Measurements from ENCODE around the gene C1orf21.

The C1orf21 gene

DNA sequence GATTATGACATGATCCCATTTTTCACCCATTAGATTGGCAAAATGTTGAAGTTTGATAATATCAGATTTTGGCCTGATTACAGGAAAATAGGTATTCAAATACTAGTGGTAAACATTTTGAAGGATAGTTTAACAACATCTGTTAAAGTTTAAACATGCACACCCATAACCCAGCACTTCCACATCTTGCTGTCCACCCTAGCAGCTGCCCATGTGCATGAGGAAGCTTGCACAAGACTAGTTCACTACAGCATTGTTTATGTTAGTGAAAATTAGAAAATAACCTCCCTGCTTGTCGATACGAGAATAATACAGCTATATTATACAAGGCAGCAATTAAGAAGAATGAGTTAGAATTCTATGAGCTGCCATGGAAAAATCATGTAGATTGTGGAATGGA, 127.6 kb downstream of the C1orf21 start:
- H2BK15ac ChIP-seq (replicated peaks; ENCODE audit: low read depth), result no peak overlapping the region
- H3K4ac ChIP-seq (ENCODE audit: low read depth, low read length), result no peak overlapping the region
- no peaks in the 10 kb centered on the region for H3K4me1 ChIP-seq (ENCODE audit: control insufficient read depth, low read depth, low read length)
- no peak for DNase-seq
- no peaks in the 10 kb centered on the region for H3K79me2 ChIP-seq (ENCODE audit: control insufficient read depth, insufficient read depth, low read length)
- no peak overlapping the region for H3K18ac ChIP-seq (ENCODE audit: low read length)
- H3K79me1 ChIP-seq (ENCODE audit: low read length), result no peaks in the 10 kb centered on the region
- no peak overlapping the region for H2BK5ac ChIP-seq (ENCODE audit: low read length)
- no peak overlapping the region for H3K27ac ChIP-seq (ENCODE audit: low read depth, low read length)
- H3K23ac ChIP-seq (ENCODE audit: low read length), result no peak overlapping the region
- H2AK5ac ChIP-seq (ENCODE audit: low read length), result no peak overlapping the region
- H3K9ac ChIP-seq (ENCODE audit: low read length), result no peak overlapping the region
- H4K8ac ChIP-seq (ENCODE audit: low read depth, low read length), result no peak overlapping the region
- no peak overlapping the region for H3K4me3 ChIP-seq (ENCODE audit: low read length)
- H4K5ac ChIP-seq (ENCODE audit: low read length), result no peak overlapping the region
- no peaks in the 10 kb centered on the region for H3K27me3 ChIP-seq (ENCODE audit: insufficient read depth, low read length, poor library complexity)
- no peaks in the 10 kb centered on the region for H3K36me3 ChIP-seq (ENCODE audit: control insufficient read depth, insufficient read depth, low read length)
- no peak overlapping the region for H3K56ac ChIP-seq (ENCODE audit: low read length)
- no CpG with 5 or more reads among the region's 2 CpGs for WGBS (ENCODE audit: extremely low coverage, insufficient coverage, low lambda C conversion rate)
- H2BK120ac ChIP-seq (ENCODE audit: low read depth, low read length), result no peak overlapping the region
- H3K4me2 ChIP-seq (ENCODE audit: low read length), result no peak overlapping the region

DNA sequence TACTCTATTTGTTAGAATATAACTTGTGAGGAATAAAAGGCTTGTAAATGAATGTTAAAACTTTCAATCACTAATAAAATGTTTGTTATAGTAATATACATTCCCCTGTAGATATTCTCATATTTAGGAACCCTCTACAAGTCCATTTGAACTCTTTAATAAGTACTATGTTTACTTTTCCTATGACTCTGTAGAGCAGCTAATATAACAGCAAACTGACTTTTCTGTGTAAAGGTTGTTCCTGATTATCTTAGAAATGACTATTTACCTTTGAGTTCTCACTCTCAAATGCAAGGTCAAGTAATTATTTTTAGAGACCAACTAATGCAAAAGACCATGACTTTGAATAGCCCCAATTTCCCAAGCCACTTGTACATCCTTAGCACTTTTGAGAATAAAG, 130.3 kb downstream of the C1orf21 start:
- no peak overlapping the region for H3K23ac ChIP-seq (ENCODE audit: low read length)
- H2AK5ac ChIP-seq (ENCODE audit: low read length), result no peak overlapping the region
- no peak overlapping the region for H3K9ac ChIP-seq (ENCODE audit: low read length)
- H3K56ac ChIP-seq (ENCODE audit: low read length), result no peak overlapping the region
- H3K4me1 ChIP-seq (ENCODE audit: control insufficient read depth, low read depth, low read length), result no peaks in the 10 kb centered on the region
- H3K27me3 ChIP-seq (ENCODE audit: insufficient read depth, low read length, poor library complexity), result no peaks in the 10 kb centered on the region
- no peaks in the 10 kb centered on the region for H3K79me1 ChIP-seq (ENCODE audit: low read length)
- no peak overlapping the region for H2BK120ac ChIP-seq (ENCODE audit: low read depth, low read length)
- no peaks in the 10 kb centered on the region for H3K79me2 ChIP-seq (ENCODE audit: control insufficient read depth, insufficient read depth, low read length)
- no peak overlapping the region for H3K4me2 ChIP-seq (ENCODE audit: low read length)
- H3K36me3 ChIP-seq (ENCODE audit: control insufficient read depth, insufficient read depth, low read length), result no peaks in the 10 kb centered on the region
- H4K8ac ChIP-seq (ENCODE audit: low read depth, low read length), result no peak overlapping the region
- H2BK15ac ChIP-seq (replicated peaks; ENCODE audit: low read depth), result no peak overlapping the region
- H3K18ac ChIP-seq (ENCODE audit: low read length), result no peak overlapping the region
- H3K4me3 ChIP-seq (ENCODE audit: low read length), result no peak overlapping the region
- no peak for DNase-seq
- no peak overlapping the region for H4K5ac ChIP-seq (ENCODE audit: low read length)
- H3K27ac ChIP-seq (ENCODE audit: low read depth, low read length), result no peak overlapping the region
- H3K4ac ChIP-seq (ENCODE audit: low read depth, low read length), result no peak overlapping the region
- no peak overlapping the region for H2BK5ac ChIP-seq (ENCODE audit: low read length)

DNA sequence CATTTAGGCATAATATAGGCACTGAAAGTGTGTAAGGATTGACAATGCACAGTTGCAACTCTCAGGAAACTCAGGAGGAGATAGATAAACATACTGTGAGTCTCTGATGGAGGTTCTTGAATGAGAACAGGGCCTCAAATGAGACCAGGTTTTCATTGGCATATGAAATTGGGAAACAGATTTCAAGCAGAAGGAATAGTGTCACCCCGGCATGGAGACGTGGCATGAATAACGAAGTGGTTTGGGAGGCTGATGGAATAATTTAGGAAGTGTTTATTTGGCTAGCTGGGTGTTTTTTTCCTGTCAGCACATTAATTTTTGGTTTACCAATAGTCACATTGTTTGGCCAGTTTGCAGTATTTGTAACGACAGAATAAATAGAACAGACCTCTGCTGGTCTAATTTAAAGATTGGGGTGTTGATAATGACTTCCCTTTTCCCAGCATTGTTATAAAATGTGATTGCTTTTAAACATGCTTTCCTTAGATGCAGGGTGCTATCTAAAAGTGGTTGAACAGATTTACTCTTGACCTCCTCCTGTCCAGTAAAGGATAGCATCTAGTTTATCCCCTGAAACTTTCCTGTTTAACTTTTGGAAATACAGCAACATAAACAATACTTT, 132.0 kb downstream of the C1orf21 start:
- Histone ChIP-seq H3K27me3 (ENCODE audit: insufficient read depth, low read length, poor library complexity) (no peaks in the 10 kb centered on the region), H3K4ac (ENCODE audit: low read depth, low read length) (no peak overlapping the region), H3K56ac (ENCODE audit: low read length) (no peak overlapping the region), H2BK5ac (ENCODE audit: low read length) (no peak overlapping the region), H3K18ac (ENCODE audit: low read length) (no peak overlapping the region), H3K4me1 (ENCODE audit: control insufficient read depth, low read depth, low read length) (no peaks in the 10 kb centered on the region), H2AK5ac (ENCODE audit: low read length) (no peak overlapping the region), H3K4me3 (ENCODE audit: low read length) (no peak overlapping the region), H3K23ac (ENCODE audit: low read length) (no peak overlapping the region), H3K79me2 (ENCODE audit: control insufficient read depth, insufficient read depth, low read length) (no peaks in the 10 kb centered on the region), H2BK15ac (replicated peaks; ENCODE audit: low read depth) (no peak overlapping the region), H3K36me3 (ENCODE audit: control insufficient read depth, insufficient read depth, low read length) (no peaks in the 10 kb centered on the region), H2BK120ac (ENCODE audit: low read depth, low read length) (no peak overlapping the region), H4K8ac (ENCODE audit: low read depth, low read length) (no peak overlapping the region), H3K4me2 (ENCODE audit: low read length) (no peak overlapping the region), H3K79me1 (ENCODE audit: low read length) (no peaks in the 10 kb centered on the region), H3K9ac (ENCODE audit: low read length) (no peak overlapping the region), H3K27ac (ENCODE audit: low read depth, low read length) (no peak overlapping the region), H4K5ac (ENCODE audit: low read length) (no peak overlapping the region)
- no CpG with 5 or more reads among the region's 4 CpGs for WGBS (ENCODE audit: extremely low coverage, insufficient coverage, low lambda C conversion rate)
- DNase-seq, result no peak

DNA sequence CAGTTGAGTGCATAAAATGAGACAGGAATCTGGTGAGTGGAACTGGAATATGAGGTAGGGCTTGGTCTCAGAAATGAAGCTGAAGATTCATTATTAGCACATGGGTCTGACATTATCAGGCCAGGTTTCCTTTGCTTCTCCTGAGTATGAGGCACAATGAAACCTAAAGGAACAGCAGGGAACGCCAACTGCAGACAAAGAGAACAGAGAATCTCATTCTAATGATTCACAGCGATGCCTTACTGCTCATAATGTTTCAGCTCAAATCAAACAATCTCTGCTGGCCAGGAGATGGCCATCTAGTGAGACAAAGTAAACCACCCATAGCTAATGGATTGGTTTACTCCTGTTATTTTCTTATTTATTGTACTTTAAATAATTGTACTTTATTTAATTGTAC, 133.5 kb downstream of the C1orf21 start:
- no peak overlapping the region for H3K18ac ChIP-seq (ENCODE audit: low read length)

DNA sequence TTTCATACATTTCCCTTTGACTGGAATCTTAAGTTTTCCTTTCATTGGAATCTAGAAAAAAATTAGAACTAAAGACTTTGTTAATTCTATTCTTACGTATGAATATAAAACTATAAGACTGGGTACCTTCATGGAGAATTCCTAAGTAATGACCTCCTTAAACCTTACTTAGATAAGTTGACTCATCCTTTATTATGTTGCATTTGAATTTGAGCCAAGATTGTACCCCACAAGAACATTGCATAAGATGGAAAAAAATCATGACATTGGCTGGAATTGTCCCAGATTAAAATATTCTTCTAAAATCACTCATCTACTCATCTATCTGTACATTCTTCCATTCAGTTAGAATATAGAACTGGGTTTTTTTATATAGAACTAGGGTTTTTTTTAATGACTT, 137.4 kb downstream of the C1orf21 start:
- no CpG with 5 or more reads among the region's 1 CpG for whole genome bisulfite sequencing (ENCODE audit: extremely low coverage, insufficient coverage, low lambda C conversion rate)

More for the DNA sequence above, 133.5 kb downstream of the C1orf21 start:
- peak; percentile 10 for DNase-seq
- no peak overlapping the region for H3K23ac ChIP-seq (ENCODE audit: low read length)
- H3K79me1 ChIP-seq (ENCODE audit: low read length), result no peaks in the 10 kb centered on the region
- no peak overlapping the region for H2BK120ac ChIP-seq (ENCODE audit: low read depth, low read length)
- H3K56ac ChIP-seq (ENCODE audit: low read length), result no peak overlapping the region
- H3K79me2 ChIP-seq (ENCODE audit: control insufficient read depth, insufficient read depth, low read length), result no peaks in the 10 kb centered on the region
- no peaks in the 10 kb centered on the region for H3K27me3 ChIP-seq (ENCODE audit: insufficient read depth, low read length, poor library complexity)
- no peak overlapping the region for H2AK5ac ChIP-seq (ENCODE audit: low read length)
- no peak overlapping the region for H3K9ac ChIP-seq (ENCODE audit: low read length)
- no peak overlapping the region for H4K8ac ChIP-seq (ENCODE audit: low read depth, low read length)
- H3K36me3 ChIP-seq (ENCODE audit: control insufficient read depth, insufficient read depth, low read length), result no peaks in the 10 kb centered on the region
- no peak overlapping the region for H3K27ac ChIP-seq (ENCODE audit: low read depth, low read length)
- no CpG with 5 or more reads among the region's 2 CpGs for WGBS (ENCODE audit: extremely low coverage, insufficient coverage, low lambda C conversion rate)
- H4K5ac ChIP-seq (ENCODE audit: low read length), result no peak overlapping the region
- no peak overlapping the region for H3K4me2 ChIP-seq (ENCODE audit: low read length)
- no peak overlapping the region for H3K4ac ChIP-seq (ENCODE audit: low read depth, low read length)
- H2BK15ac ChIP-seq (replicated peaks; ENCODE audit: low read depth), result no peak overlapping the region
- no peak overlapping the region for H2BK5ac ChIP-seq (ENCODE audit: low read length)
- no peak overlapping the region for H3K4me3 ChIP-seq (ENCODE audit: low read length)
- H3K4me1 ChIP-seq (ENCODE audit: control insufficient read depth, low read depth, low read length), result no peaks in the 10 kb centered on the region

DNA sequence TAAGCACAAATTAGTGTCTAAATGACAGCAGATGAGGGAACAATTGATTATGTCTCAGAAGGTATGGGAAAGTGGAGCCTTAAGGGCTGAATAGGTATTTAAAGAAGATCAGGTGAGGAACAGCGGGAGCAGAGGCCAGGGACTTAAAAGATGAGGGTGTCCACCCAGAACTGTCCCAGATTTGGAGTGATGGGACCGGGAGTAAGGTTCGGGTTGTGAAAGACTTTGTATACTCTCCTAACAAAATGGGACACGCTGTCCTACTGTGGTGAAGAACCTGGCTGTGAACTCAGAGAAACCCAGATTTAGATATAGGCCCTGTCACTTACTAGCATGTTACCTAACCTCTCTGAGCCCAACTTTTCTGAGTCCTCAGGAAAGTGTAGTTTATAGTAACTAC, 140.6 kb downstream of the C1orf21 start:
- no peak for DNase-seq
- WGBS (ENCODE audit: extremely low coverage, insufficient coverage, low lambda C conversion rate), result no CpG with 5 or more reads among the region's 4 CpGs
- H3K4ac ChIP-seq (ENCODE audit: low read depth, low read length), result no peak overlapping the region
- no peak overlapping the region for H3K9ac ChIP-seq (ENCODE audit: low read length)
- H3K4me1 ChIP-seq (ENCODE audit: control insufficient read depth, low read depth, low read length), result no peaks in the 10 kb centered on the region
- no peak overlapping the region for H3K23ac ChIP-seq (ENCODE audit: low read length)
- H2BK120ac ChIP-seq (ENCODE audit: low read depth, low read length), result no peak overlapping the region
- H2BK5ac ChIP-seq (ENCODE audit: low read length), result no peak overlapping the region
- no peak overlapping the region for H4K5ac ChIP-seq (ENCODE audit: low read length)
- no peaks in the 10 kb centered on the region for H3K27me3 ChIP-seq (ENCODE audit: insufficient read depth, low read length, poor library complexity)
- H3K79me1 ChIP-seq (ENCODE audit: low read length), result no peaks in the 10 kb centered on the region
- no peak overlapping the region for H4K8ac ChIP-seq (ENCODE audit: low read depth, low read length)
- H3K4me3 ChIP-seq (ENCODE audit: low read length), result no peak overlapping the region
- H3K18ac ChIP-seq (ENCODE audit: low read length), result no peak overlapping the region
- no peak overlapping the region for H3K56ac ChIP-seq (ENCODE audit: low read length)
- H3K79me2 ChIP-seq (ENCODE audit: control insufficient read depth, insufficient read depth, low read length), result no peaks in the 10 kb centered on the region
- H3K36me3 ChIP-seq (ENCODE audit: control insufficient read depth, insufficient read depth, low read length), result no peaks in the 10 kb centered on the region
- no peak overlapping the region for H3K27ac ChIP-seq (ENCODE audit: low read depth, low read length)
- no peak overlapping the region for H2BK15ac ChIP-seq (replicated peaks; ENCODE audit: low read depth)
- H2AK5ac ChIP-seq (ENCODE audit: low read length), result no peak overlapping the region
- H3K4me2 ChIP-seq (ENCODE audit: low read length), result no peak overlapping the region

More for the DNA sequence above, 137.4 kb downstream of the C1orf21 start:
- H3K4me3 ChIP-seq (ENCODE audit: low read length), result no peak overlapping the region
- no peaks in the 10 kb centered on the region for H3K79me1 ChIP-seq (ENCODE audit: low read length)
- no peak overlapping the region for H3K56ac ChIP-seq (ENCODE audit: low read length)
- no peak for DNase-seq
- H3K79me2 ChIP-seq (ENCODE audit: control insufficient read depth, insufficient read depth, low read length), result no peaks in the 10 kb centered on the region
- no peak overlapping the region for H3K18ac ChIP-seq (ENCODE audit: low read length)
- no peaks in the 10 kb centered on the region for H3K27me3 ChIP-seq (ENCODE audit: insufficient read depth, low read length, poor library complexity)
- no peak overlapping the region for H3K27ac ChIP-seq (ENCODE audit: low read depth, low read length)
- H2BK5ac ChIP-seq (ENCODE audit: low read length), result no peak overlapping the region
- no peaks in the 10 kb centered on the region for H3K4me1 ChIP-seq (ENCODE audit: control insufficient read depth, low read depth, low read length)
- H2AK5ac ChIP-seq (ENCODE audit: low read length), result no peak overlapping the region
- no peak overlapping the region for H3K4ac ChIP-seq (ENCODE audit: low read depth, low read length)
- no peak overlapping the region for H3K23ac ChIP-seq (ENCODE audit: low read length)
- H3K4me2 ChIP-seq (ENCODE audit: low read length), result no peak overlapping the region
- no peak overlapping the region for H3K9ac ChIP-seq (ENCODE audit: low read length)
- H2BK120ac ChIP-seq (ENCODE audit: low read depth, low read length), result no peak overlapping the region
- no peak overlapping the region for H4K5ac ChIP-seq (ENCODE audit: low read length)
- H3K36me3 ChIP-seq (ENCODE audit: control insufficient read depth, insufficient read depth, low read length), result no peaks in the 10 kb centered on the region
- H4K8ac ChIP-seq (ENCODE audit: low read depth, low read length), result no peak overlapping the region
- no peak overlapping the region for H2BK15ac ChIP-seq (replicated peaks; ENCODE audit: low read depth)

Data from mesendoderm (in vitro differentiated cells).